ENCODE measurements around the gene ITM2B. TPM values are rescaled to one million over a fixed set of nuclear protein-coding genes. Genes with fewer than 3 reads are reported as not detected.

ITM2B gene
- total RNA-seq, 1 donor from 2014 or later, result 244 TPM

- Mint-ChIP-seq H3K9me3 (no peaks in the 10 kb centered on the region), H3K27ac (no peak overlapping the region), H3K4me3 (no peak overlapping the region), H3K27me3 (ENCODE audit: low read depth) (no peaks in the 10 kb centered on the region), H3K36me3 (peaks cover 57% of the 10 kb centered on the region), H3K4me1 (peaks cover 2% of the 10 kb centered on the region)
- no peak for DNase-seq (ENCODE audit: low spot score in 2 of 2, unreplicated experiment in 2 of 2)
- TF ChIP-seq CTCF (IDR thresholded peaks at IDR 0.05; ENCODE audit: unreplicated experiment), result no peak
Observed at GRCh38 chr13:48258002-48258401, 25.0 kb downstream of the ITM2B start.

- no peak for TF ChIP-seq CTCF (IDR thresholded peaks at IDR 0.05; ENCODE audit: unreplicated experiment)
- Mint-ChIP-seq H3K9me3 (no peaks in the 10 kb centered on the region), H3K4me1 (peaks cover 2% of the 10 kb centered on the region), H3K27ac (no peak overlapping the region), H3K36me3 (peaks cover 59% of the 10 kb centered on the region), H3K27me3 (ENCODE audit: low read depth) (no peaks in the 10 kb centered on the region), H3K4me3 (no peak overlapping the region)
- DNase-seq (ENCODE audit: low spot score in 2 of 2, unreplicated experiment in 2 of 2), result no peak
Observed at GRCh38 chr13:48258430-48258829, 25.4 kb downstream of the ITM2B start.

DNA sequence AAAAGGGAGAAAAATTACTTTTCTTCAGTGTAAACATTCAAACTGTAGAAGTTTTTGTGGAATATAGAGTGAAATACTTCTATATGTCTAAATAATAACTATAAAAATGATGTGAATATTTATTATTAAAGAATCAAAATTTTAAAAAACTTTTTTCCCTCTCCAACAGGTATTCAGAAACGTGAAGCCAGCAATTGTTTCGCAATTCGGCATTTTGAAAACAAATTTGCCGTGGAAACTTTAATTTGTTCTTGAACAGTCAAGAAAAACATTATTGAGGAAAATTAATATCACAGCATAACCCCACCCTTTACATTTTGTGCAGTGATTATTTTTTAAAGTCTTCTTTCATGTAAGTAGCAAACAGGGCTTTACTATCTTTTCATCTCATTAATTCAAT, 28.0 kb downstream of the ITM2B start:
- Mint-ChIP-seq H3K4me3 (no peak overlapping the region), H3K4me1 (peaks cover 2% of the 10 kb centered on the region), H3K9me3 (no peaks in the 10 kb centered on the region), H3K27me3 (ENCODE audit: low read depth) (no peaks in the 10 kb centered on the region), H3K36me3 (peaks cover 63% of the 10 kb centered on the region), H3K27ac (no peak overlapping the region)
- no peak for DNase-seq (ENCODE audit: low spot score in 2 of 2, unreplicated experiment in 2 of 2)
- no peak for TF ChIP-seq CTCF (IDR thresholded peaks at IDR 0.05; ENCODE audit: unreplicated experiment)

DNA sequence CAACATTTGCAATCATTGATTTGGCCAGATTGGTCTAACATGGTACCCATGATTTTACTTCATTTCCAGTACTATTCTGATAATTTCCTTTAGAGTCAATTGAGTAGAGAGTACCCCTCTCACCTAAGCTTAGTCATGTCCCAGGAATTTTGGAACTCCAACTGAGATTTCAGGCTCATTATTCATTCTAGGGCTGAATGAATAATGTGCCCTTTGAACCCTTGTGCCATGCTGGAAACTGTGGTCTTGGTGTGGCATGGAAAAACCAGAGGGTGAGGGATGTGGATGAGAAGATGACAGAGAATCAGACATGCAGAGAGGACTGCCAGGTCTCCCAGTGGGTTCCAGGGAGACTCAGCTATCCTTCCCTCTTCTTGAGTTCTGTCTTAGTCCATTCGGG, 30.2 kb downstream of the ITM2B start:
- H3K36me3 Mint-ChIP-seq, result peaks cover 54% of the 10 kb centered on the region
- H3K4me3 Mint-ChIP-seq, result no peak overlapping the region

DNA sequence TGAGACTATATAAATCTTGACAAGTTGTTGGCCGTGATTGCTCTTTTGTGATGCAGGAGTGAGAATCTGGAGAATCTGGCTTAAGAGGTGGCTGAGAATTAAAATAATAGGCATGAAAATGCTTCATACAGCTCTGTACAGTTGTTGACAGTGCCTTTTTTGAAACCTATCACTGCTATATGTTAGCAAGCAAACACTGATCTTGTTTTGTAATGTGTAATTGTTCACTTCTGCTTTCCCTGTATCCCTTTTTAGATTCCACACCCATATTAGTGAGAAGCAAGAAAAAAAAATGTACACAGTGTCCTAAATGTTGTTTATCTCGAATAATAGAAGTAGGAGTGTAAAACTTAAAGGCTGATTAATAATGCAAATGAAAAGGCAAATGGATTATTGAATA, 31.1 kb downstream of the ITM2B start:
- Mint-ChIP-seq H3K36me3 (peaks cover 53% of the 10 kb centered on the region), H3K4me3 (no peak overlapping the region), H3K9me3 (no peaks in the 10 kb centered on the region)

More for the DNA sequence above, 30.2 kb downstream of the ITM2B start:
- H3K27ac Mint-ChIP-seq, result no peak overlapping the region
- DNase-seq (ENCODE audit: low spot score in 2 of 2, unreplicated experiment in 2 of 2), result no peak
- TF ChIP-seq CTCF (IDR thresholded peaks at IDR 0.05; ENCODE audit: unreplicated experiment), result no peak
- H3K4me1 Mint-ChIP-seq, result peaks cover 13% of the 10 kb centered on the region
- no peaks in the 10 kb centered on the region for H3K9me3 Mint-ChIP-seq
- H3K27me3 Mint-ChIP-seq (ENCODE audit: low read depth), result no peaks in the 10 kb centered on the region

More for the DNA sequence above, 31.1 kb downstream of the ITM2B start:
- Mint-ChIP-seq H3K4me1 (peaks cover 13% of the 10 kb centered on the region), H3K27ac (no peak overlapping the region), H3K27me3 (ENCODE audit: low read depth) (no peaks in the 10 kb centered on the region)
- TF ChIP-seq CTCF (IDR thresholded peaks at IDR 0.05; ENCODE audit: unreplicated experiment), result no peak
- no peak for DNase-seq (ENCODE audit: low spot score in 2 of 2, unreplicated experiment in 2 of 2)
